GM18526 (cell line): ENCODE results near the gene GPC3.

Experiments used
- POLR2A ChIP-seq: IDR thresholded peaks from 3 replicates; pipeline ENCODE4 v1.6.1; 2011; ENCODE audit not compliant: insufficient read length; ENCODE audit errors: extremely low read depth

Gene GPC3

GRCh38 chrX:133924548-133924947 is 60.8 kb downstream of the GPC3 start:
- no peak for TF ChIP-seq POLR2A

- TF ChIP-seq POLR2A = no peak
Observed at GRCh38 chrX:133923548-133923947, 61.8 kb downstream of the GPC3 start.

- no peak for TF ChIP-seq POLR2A
Observed at GRCh38 chrX:133923113-133923512, 62.3 kb downstream of the GPC3 start.

DNA sequence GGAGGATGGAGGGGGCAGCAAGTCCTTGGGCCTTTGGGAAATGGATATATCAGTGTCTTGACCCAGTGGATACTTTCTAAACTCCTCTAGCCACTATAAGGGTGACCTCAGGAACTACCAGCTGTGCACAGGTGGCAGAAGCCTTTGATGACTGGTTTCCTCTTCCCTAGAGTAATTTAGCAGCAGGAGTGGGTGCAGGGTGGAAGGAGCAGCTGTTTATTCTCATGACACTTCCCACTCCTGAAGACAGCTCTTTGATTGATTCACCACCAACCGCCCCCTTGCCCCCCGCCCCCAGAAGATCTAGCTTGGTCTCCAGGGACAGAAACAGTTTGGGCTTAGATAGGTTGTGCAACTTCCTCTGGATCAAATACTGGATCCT is 63.0 kb downstream of the GPC3 start:
- TF ChIP-seq POLR2A = no peak

GRCh38 chrX:133921764-133922389 is 63.5 kb downstream of the GPC3 start:
- TF ChIP-seq POLR2A = no peak

DNA sequence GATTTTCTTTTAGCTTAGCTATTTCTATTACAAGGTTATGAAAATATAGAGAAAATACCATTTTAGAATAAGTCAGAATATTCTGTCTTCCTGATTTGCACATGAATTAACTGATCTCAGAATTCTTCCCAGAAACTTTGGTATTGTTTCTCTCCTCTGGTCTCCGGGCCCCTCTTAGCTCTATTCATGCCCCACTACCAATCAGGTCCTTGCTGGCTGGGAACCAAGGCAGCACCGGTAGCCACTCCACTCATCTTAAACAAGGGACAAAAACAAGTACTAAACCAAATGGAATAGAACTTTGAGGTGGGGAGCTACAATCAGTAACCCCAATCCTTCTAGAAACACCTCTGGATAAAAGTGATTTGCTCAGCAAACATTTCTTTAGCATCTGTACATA is 64.3 kb downstream of the GPC3 start:
- no peak for TF ChIP-seq POLR2A

DNA sequence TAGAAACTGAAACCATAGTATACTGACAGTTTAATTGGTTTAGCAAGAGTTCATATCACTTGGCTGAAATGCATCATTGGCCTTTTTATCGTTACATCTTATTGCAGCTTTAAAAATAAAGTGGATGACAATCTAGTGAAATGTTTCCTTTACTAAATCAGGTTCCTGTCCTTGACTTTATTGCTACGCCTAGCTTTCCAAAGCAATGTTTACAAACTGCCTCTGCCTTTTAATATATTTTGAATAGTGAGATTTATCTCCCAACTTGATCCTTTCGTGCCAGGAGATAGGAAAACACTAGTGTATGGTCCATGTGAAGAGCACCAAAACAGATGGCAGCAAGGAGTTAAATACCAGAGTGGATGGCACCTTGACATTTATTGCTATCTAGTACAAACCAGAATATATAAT is 67.0 kb downstream of the GPC3 start:
- TF ChIP-seq POLR2A = no peak

GRCh38 chrX:133916984-133917722 is 68.2 kb downstream of the GPC3 start:
- TF ChIP-seq POLR2A = no peak

- no peak for TF ChIP-seq POLR2A
Observed at GRCh38 chrX:133913658-133914388, 71.6 kb downstream of the GPC3 start.

- no peak for TF ChIP-seq POLR2A
Observed at GRCh38 chrX:133913009-133913408, 72.4 kb downstream of the GPC3 start.

DNA sequence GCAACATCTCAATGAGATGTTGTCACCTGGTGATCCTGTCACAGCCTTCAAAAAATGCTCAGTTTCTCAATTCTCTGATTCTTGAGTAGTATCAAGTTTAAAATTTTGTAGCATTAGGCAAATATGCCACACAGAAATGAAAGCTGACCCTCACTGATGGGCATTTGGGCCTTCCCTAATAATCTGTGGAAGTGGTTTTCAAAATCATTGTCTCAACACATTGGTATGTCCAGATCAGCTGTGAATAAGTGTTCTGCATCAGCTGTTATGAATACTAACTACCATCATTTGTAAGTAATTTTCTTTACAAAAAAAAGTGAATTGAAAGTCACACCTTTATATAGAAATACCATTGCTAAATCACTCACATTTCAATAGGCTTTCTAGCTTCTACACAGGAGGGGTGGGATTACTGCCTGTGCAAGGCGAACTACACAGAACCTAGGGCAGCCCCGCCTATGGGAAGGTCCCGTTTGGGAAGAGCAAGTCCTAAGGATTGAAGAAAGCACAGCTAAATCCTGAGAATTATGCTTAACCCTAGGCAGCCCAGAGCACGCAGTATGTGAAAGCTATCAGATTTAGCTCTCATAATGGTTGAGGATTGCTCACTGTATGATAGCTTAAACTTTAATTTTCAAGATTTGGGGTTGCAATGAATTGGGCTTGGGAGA is 73.4 kb downstream of the GPC3 start:
- TF ChIP-seq POLR2A = no peak

DNA sequence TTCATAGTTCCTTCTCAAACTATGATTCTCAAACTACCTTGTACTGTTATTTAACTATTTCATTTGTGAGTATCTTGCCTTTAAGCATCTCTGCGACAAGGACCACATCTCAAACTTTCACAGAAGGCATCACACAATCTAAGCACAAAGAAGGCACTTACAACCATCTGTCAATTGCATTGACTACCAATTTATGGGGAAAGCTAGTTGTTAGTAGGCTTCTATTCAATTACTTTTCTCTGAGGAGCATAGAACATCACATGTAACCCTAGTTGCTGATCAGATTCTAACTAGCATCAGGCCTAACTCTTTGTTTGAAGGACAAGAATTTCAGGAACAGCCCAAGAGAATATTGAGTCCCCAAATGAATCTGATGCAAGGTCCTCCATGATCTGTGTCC is 74.9 kb downstream of the GPC3 start:
- no peak for TF ChIP-seq POLR2A

DNA sequence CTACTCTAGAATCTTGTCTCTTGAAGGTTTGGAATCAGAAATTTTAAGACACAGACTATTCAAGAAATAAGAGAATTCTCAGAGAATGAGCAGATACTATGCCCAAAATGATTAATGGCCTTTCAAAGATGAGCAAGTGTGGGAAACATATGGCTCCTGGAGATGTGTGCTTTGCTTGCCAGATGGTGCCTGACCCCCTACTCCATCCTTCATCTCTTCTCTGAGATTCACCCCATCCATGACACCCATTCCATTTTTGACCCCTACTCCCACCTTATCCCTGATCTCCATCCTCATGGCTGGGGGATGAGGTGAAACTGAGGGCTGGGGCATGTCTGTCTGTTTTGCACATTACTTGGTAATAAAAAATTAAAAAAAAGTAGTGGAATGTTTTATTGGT is 75.5 kb downstream of the GPC3 start:
- no peak for TF ChIP-seq POLR2A

DNA sequence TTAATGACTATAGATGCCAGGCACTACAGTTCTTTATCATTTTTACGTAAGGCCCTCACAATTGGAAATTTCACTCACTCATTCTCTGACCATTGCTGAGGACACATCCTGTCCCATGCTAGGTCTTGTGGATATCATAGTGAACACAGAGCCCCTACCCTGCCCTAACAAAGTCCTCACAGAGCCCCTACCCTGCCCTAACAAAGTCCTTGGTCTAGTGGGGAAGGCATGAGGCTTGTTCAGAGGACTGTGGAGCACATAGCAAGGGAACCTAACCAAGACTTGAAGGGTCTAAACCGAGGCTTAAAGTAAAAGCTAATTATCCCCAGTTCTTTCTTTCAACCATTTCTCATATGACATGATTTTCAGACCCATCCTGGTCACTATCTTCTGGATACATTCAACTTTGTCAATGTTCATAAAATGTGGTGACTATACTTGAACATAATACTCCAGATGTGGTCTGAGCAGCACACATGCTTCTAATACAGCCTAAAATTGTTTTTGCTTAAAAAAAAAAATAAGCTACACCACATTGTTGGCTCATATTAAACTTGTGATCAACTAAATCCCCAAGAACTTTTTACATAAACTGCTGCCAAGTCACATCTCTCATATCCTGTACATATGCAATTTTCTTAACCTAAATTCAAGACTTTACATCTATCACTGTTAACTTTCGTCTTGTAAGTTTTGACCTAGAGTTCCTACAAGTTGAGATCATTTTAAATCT is 77.0 kb downstream of the GPC3 start:
- TF ChIP-seq POLR2A = no peak

GRCh38 chrX:133907606-133908005 is 77.8 kb downstream of the GPC3 start:
- TF ChIP-seq POLR2A = no peak
